GM19468 (cell line): ENCODE data around the gene KIF12.

Experiments
- ATAC-seq: cut with Tn5 transposase; IDR thresholded peaks from one replicate; pipeline ENCODE4 v1.9.1; 2021; ENCODE audit warnings: mild to moderate bottlenecking, moderate library complexity, moderate number of reproducible peaks; ENCODE audit not compliant: unreplicated experiment; ENCODE audit errors: extremely low read depth

KIF12 gene

GRCh38 chr9:114108016-114108833, 9.1 kb upstream of the KIF12 start:
- ATAC-seq = no peak

- no peak for ATAC-seq
Observed at GRCh38 chr9:114107286-114108001, 8.4 kb upstream of the KIF12 start.

GRCh38 chr9:114105236-114105635, 6.1 kb upstream of the KIF12 start:
- no peak for ATAC-seq

- no peak for ATAC-seq
Observed at GRCh38 chr9:114102484-114102883, 3.4 kb upstream of the KIF12 start.

- no peak for ATAC-seq
Observed at GRCh38 chr9:114100536-114100935, 1.4 kb upstream of the KIF12 start.

- ATAC-seq = no peak
Observed at GRCh38 chr9:114099669-114100270, 678 bp upstream of the KIF12 start.

GRCh38 chr9:114098021-114098935, 814 bp downstream of the KIF12 start:
- no peak for ATAC-seq

GRCh38 chr9:114097613-114098020, 1.5 kb downstream of the KIF12 start:
- ATAC-seq = no peak

- ATAC-seq = no peak
Observed at GRCh38 chr9:114096866-114097612, 2.1 kb downstream of the KIF12 start.

GRCh38 chr9:114096041-114096511, 3.0 kb downstream of the KIF12 start:
- ATAC-seq = no peak

GRCh38 chr9:114094971-114095370, 4.1 kb downstream of the KIF12 start:
- ATAC-seq = no peak

GRCh38 chr9:114093761-114094505, 5.2 kb downstream of the KIF12 start:
- ATAC-seq = no peak

GRCh38 chr9:114093031-114093471, 6.0 kb downstream of the KIF12 start:
- no peak for ATAC-seq

GRCh38 chr9:114092336-114092735, 6.8 kb downstream of the KIF12 start:
- ATAC-seq = no peak

GRCh38 chr9:114091711-114092110, 7.4 kb downstream of the KIF12 start:
- ATAC-seq = no peak

GRCh38 chr9:114090798-114091197, 8.3 kb downstream of the KIF12 start:
- no peak for ATAC-seq

GRCh38 chr9:114089206-114089840, 9.8 kb downstream of the KIF12 start:
- no peak for ATAC-seq

- no peak for ATAC-seq
Observed at GRCh38 chr9:114088571-114089170, 10.4 kb downstream of the KIF12 start.
